GM18511 (cell line): ENCODE data around the gene ZNF486.
"Not testable (repeated sequence)": the region's sequence is repeated elsewhere in the genome, so short reads cannot be mapped to it uniquely, and the experiment has no call there.

Experiments used
- ATAC-seq: cut with Tn5 transposase; IDR thresholded peaks from one replicate; pipeline ENCODE4 v1.9.1; 2021; ENCODE audit warnings: mild to moderate bottlenecking, moderate library complexity; ENCODE audit not compliant: unreplicated experiment

The ZNF486 gene

DNA sequence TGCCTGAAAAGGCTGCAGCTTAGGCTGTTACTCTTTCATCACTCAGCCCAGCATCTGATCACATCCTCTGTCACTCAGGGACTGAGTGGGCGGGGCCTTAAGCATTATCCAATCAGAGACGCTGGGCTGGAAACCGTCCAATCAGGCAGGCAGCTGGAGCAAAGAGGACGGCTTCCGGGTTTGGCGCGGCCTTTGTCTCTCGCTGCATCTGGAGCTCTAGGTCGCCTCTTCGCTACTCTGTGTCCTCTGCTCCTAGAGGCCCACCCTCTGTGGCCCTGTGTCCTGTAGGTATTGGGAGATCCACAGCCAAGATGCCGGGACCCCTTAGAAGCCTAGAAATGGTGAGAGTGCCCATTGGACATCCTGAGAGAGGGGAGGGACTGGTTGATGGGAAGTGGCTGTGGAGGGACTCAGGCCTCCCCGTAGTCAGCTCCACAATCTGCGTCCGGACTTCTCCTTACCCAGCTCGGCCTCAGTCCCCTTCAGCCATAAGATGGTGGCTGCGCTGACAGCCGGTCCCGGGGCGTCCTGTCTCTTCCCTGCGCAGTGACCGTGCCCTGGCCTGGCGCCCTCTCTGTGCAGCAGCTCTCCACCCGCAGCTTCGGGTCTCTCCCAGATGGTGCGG, at the start of gene ZNF486:
ZNF486 (plus strand) TSS at position 195 of the 625 bp plus-strand sequence; CDS start at position 312, 117 bp downstream.
- ATAC-seq: peak; percentile 93

DNA sequence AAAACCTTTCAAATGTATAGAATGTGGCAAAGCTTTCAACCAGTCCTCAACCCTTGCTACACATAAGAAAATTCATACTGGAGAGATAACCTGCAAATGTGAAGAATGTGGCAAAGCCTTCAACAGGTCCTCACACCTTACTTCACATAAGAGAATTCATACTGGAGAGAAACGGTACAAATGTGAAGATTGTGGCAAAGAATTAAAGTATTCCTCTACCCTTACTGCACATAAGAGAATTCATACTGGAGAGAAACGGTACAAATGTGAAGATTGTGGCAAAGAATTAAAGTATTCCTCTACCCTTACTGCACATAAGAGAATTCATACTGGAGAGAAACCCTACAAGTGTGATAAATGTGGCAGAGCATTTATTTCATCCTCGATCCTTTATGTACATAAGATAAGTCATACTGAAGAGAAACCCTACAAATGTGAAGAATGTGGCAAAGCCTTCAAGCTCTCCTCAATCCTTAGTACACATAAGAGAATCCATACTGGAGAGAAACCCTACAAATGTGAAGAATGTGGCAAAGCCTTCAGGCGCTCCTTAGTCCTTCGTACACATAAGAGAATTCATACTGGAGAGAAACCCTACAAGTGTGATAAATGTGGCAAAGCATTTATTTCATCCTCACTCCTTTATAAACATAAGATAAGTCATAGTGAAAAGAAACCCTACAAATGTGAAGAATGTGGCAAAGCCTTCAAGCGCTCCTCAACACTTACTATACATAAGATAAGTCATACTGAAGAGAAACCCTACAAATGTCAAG, 48.8 kb upstream of the ZNF486 start:
- not testable (repeated sequence) for ATAC-seq

DNA sequence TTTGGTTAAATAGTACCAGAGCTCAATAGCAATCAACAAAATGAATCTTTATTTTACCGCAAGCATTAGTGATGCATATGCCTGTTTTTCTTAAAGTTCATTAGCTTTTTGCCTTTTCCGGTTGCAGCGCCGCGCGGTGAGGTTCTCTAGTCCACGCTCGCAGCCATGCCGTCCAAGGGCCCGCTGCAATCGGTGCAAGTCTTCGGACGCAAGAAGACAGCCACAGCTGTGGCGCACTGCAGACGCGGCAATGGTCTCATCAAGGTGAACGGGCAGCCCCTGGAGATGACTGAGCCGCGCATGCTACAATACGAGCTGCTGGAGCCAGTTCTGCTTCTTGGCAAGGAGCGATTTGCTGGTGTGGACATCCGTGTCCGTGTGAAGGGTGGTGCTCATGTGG, 42.1 kb upstream of the ZNF486 start:
- no peak for ATAC-seq

DNA sequence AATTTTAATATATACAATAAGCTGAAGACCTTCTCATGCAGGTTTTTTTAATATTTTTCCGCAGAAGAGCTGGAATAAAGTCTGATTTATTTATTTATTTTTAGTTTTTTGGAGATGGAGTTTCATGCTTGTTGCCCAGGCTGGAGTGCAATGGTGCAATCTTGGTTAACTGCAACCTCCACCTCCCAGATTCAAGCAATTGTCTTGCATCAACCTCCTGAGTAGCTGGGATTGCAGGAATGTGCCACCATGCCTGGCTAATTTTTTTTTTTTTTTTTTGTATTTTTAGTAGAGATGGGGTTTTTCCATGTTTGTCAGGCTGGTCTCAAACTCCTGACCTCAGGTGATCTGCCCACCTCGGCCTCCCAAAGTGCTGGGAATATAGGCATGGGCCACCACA, 34.1 kb upstream of the ZNF486 start:
- ATAC-seq: not testable (repeated sequence)

DNA sequence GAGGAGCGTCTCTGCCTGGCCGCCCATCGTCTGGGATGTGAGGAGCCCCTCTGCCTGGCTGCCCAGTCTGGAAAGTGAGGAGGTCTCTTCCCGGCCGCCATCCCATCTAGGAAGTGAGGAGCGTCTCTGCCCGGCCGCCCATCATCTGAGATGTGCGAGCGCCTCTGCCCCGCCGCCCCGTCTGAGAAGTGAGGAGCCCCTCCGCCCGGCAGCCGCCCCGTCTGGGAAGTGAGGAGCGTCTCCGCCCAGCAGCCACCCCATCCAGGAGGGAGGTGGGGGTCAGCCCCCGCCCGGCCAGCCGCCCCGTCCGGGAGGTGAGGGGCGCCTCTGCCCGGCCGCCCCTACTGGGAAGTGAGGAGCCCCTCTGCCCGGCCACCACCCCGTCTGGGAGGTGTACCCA, 29.3 kb upstream of the ZNF486 start:
- not testable (repeated sequence) for ATAC-seq

DNA sequence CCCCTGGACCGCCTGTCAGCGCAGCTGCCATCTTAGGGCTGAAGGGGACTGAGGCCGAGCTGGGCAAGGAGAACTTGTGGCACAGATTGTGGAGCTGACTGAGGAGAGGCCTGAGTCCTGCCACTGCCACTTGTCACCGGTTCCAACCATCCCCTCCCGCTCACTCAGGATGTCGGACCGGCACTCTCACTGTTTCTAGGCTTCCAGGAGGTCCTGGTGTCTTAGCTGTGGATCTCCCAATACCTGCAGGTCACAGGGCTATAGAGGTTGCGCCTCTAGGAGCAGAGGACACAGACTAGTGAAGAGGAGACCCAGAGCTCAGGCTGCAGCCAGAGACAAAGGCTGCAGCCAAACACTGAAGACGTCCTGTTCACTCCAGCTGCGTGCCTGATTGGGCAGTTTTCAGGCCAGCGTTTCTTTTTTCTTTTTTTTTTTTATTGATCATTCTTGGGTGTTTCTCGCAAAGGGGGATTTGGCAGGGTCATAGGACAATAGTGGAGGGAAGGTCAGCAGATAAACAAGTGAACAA, 15.3 kb upstream of the ZNF486 start:
- ATAC-seq: no peak

DNA sequence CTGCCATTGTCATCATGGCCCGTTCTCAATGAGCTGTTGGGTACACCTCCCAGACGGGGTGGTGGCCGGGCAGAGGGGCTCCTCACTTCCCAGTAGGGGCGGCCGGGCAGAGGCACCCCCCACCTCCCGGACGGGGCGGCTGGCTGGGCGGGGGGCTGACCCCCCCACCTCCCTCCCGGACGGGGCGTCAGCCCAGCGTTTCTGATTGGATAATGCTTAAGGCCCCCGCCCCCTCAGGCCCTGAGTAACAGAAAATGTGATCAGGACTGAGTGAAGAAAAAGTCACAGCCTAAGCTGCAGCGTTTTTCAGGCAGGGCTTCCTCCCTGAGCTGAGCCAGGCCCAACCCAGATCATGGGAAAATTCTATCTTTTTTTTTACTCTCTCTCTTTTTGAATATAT, 14.5 kb upstream of the ZNF486 start:
- not testable (repeated sequence) for ATAC-seq

DNA sequence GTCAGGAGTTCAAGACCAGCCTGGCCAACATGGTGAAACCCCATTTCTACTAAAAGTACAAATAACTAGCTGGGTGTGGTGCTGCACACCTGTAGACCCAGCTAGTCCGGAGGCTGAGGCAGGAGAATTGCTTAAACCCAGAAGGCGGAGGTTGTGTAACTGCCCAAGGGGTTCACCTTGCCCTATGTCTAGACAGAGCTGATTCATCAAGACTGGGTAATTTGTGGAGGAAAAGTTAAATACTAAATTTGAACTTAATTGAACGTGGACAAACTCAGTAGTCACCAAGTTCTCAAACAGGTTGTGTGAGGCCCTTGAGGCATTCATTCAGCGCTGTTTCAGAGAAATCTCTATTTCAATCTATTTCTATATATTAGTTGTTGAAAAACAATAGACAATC, 13.7 kb upstream of the ZNF486 start:
- ATAC-seq: no peak

DNA sequence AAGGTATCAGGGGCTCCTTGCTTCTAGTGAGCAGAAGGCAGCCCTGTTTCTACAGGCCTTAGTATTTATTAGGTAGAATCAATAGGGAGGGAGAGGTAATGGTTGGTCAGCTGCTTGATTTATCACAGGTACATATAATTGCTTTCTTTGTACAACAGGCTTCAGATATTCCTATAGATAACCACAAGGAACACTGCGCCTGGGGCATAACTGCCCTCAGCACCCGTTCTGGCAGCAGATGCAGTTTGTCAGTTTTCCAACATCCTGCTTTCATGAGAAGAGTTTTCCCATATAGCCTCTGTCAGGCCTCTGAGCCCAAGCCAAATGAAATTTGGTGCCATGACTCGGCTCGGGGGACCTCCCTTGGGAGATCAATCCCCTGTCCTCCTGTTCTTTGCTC, 12.4 kb upstream of the ZNF486 start:
- no peak for ATAC-seq

DNA sequence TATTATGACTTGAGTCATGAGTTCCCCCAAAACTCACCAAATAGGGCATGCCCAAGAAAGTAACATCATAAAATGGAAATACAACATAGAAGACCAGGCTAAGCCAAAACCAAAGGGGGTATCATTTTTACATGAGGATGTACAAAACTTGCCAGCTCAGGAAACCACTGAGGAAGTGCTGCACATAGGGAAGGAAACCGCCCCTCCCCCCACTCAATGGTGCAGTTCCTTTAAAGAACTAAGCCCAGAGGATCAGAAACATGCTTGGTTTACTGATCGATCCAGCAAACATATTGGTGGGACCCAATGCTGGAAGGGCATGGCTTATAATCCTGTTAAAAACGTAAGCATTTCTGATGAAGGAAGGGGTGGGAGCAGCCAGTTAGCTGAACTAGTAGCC, 4.2 kb upstream of the ZNF486 start:
- no peak for ATAC-seq

DNA sequence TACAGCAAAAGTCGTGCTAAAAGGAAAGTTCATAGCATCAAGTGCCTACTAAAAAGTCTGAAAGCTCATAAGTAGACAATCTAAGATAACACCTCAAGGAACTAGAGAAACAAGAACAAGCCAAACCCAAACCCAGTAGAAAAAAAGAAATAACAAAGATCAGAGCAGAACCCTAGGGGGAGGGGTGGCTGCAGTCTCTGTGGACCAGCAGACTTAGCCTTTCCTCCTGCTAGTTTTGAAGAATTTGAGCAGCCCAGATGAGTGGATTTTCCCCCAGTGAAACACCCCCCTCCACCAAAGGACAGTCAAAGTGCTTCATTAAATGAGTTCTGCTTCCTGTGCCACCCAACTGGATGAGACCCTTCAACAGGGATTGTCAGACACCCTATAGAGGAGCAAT, 2.6 kb upstream of the ZNF486 start:
- no peak for ATAC-seq

DNA sequence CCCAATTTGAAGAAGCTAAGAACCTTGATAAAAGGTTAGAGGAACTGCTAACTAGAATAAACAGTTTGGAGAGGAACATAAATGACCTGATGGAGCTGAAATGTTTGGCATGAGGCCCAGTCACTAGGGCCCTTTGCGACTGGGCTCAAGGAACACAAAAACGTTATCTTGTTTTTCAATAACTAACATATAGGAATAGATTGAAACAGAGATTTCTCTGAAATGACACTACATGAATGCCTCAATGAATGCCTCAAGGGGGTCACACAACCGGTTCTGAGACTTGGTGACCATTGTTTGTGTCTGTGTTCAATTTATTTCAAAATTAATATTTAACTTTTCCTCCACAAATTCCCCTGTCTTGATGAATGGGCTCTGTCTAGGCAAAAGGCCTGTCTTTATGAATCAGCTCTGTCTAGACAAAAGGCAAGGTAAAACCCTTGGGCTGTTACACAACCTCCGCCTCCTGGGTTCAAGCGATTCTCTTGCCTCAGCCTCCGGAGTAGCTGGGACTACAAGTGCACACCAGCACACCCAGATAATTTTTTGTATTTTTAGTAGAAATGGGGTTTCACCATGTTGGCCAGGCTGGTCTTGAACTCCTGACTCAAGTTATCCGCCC, 932 bp upstream of the ZNF486 start:
- ATAC-seq: no peak

DNA sequence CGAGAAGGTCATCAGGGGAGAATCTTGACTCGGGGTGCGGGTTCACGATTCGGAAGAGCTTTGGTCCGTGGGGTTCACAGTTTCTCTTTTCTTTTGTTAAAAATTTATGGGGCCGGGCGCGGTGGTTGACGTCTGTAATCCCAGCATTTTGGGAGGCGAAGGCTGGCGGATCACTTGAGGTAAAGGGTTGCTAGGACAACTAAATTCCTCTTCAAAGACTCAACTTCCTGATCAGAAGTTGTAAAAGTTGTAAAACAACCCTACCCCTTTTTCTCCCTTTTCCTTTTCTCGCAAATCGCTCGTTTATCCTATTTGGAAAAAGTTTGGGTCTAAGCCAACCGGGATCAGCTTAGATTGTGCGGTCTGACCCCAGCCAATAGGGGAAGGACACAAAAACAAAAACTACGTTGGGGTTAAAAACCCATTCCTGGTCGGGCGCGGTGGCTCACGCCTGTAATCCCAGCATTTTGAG, 673 bp downstream of the ZNF486 start:
- no peak for ATAC-seq

DNA sequence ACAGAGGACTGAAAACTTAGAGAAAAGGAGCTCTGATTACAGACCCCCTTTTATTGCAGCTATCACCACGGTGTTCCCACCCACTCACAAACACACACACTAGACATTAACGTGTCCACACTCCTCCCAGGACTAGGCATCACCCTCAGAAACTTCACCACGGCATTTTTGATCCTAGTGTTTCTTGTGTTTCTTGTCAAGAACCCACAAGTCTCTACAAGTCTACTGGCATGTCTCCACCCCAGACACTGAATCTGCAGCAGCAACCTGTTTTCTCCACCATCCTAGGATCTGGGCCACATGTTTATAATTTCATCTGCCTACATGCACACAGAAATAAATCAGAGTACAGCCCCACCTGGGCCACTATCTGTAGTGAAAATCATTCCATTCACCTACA, 4.3 kb downstream of the ZNF486 start:
- ATAC-seq: no peak

DNA sequence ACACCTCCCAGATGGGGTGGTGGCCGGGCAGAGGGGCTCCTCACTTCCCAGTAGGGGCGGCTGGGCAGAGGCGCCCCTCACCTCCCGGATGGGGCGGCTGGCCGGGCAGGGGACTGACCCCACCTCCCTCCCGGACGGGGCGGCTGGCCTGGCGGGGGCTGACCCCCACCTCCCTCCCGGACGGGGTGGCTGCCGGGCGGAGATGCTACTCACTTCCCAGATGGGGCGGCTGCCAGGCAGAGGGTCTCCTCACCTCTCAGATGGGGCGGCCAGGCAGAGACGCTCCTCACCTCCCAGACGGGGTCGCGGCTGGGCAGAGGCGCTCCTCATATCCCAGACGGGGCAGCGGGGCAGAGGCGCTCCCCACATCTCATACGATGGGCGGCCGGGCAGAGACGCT, 8.8 kb downstream of the ZNF486 start:
- not testable (repeated sequence) for ATAC-seq

DNA sequence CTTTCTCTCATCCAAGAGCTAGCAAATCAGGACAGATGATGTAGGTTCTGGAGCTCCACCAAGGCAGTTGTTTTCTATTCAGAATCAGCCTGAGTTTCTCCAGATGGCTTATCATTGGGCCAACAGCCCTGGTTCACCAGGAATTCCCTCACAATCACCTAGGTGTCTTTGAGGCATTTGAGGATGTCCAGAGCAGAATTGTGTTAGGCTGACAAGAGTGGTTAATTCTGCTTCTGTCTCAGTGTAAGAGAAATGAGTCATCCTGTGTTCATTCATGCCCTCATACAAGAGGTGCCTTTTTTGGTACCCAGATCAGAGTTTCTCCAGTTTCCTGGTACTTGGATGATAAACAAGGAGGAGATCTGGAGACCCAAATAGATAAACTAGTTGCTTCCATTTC, 12.9 kb downstream of the ZNF486 start:
- not testable (repeated sequence) for ATAC-seq

DNA sequence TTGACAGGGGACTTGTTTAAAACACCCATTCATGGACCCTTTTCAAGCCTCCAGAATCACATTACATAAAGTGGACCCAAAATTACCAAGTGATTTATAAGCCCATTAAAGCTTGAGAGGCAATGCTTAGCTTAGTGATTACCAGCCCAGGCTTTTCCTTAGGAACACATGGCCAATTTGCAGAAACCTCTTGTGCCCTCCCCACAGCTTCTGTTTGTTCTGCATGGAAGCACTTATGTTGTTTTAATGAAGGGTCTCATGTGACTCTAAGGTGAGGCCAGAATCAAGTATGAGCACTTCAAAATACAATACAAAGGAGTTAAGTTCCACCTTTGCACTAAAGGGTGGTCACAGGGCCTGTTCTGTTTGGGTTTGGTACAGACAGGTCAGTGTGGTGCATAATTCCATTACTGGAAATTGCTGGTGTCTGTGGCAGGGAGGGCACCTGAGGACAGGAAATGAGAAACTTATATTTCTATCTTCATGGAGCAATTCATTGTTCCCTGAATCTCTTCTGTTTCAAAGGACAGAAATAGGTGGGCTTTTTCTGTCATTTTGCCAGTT, 15.3 kb downstream of the ZNF486 start:
- no peak for ATAC-seq

DNA sequence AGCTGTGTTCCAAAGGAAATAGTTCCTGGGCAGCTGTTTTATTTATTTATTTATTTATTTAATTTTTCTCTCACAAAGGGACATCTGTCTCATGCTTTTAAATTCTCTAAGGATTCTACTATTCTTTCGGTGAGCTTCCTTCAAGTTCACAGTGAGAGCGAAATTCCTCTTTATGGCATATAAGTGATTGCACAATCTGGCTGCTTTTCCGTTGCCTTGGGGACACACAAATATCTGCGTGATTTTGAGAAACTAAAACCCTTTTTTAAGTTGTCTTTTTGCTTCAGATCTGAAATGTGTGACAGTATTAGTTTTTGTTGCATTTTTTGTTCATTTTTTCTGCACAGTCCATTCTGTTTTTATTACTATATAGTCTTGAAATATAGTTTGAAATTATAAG, 19.2 kb downstream of the ZNF486 start:
- no peak for ATAC-seq

DNA sequence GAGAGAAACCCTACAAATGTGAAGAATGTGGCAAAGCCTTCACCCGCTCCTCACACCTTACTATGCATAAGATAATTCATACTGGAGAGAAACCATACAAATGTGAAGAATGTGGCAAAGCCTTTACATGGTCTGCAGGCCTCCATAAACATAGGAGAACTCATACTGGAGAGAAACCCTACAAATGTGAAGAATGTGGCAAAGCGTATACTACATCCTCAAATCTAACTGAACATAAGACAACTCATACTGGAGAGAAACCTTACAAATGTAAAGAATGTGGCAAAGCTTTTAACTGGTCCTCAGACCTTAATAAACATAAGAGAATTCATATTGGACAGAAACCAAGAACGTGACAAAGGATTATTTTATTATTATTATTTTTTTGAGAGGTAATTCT, 30.7 kb downstream of the ZNF486 start:
- no peak for ATAC-seq

DNA sequence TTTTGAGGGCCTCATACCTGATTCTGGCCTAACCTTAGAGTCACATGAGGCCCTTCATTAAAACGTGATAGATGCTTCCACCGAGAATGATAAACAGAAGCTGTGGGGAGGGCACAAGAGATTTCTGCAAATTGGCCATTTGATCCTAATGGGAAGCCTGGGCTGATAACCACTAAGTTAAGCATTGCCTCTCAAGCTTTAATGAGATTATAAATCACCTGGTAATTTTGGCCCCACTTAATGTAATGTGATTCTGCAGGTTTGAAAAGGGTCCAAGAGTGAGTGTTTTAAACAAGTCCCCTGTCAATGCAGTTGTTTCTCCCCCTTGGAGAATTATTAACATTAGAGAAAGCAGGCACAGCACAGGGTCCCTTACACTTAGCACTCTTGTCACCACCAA, 42.0 kb downstream of the ZNF486 start:
- no peak for ATAC-seq

DNA sequence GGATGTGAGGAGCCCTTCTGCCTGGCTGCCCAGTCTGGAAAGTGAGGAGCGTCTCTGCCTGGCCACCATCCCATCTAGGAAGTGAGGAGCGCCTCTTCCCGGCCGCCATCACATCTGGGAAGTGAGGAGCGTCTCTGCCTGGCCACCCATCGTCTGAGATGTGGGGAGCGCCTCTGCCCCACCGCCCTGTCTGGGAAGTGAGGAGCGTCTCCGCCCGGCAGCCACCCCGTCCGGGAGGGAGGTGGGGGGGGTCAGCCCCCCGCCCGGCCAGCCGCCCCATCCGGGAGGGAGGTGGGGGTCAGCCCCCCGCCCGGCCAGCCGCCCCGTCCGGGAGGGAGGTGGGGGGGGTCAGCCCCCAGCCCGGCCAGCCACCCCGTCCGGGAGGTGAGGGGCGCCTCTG, 47.4 kb downstream of the ZNF486 start:
- not testable (repeated sequence) for ATAC-seq
